Stimulated activated CD8-positive, alpha-beta memory T cell treated with anti-CD3 and anti-CD28 coated beads, Interleukin-2, amount 100 ng/mL, for 48 hours (primary cell): ENCODE data around the gene FREM3.

Source experiments
- DNase-seq, 2 donors: peaks; one replicate each; pipeline ENCODE4 v3.0.0-alpha.2; 2020; ENCODE audit warnings: low read depth in 2 of 2

Gene FREM3

GRCh38 chr4:143667461-143667860 lies 33.0 kb downstream of the FREM3 start:
- DNase-seq: no peak

GRCh38 chr4:143658336-143658735 lies 42.1 kb downstream of the FREM3 start:
- no peak for DNase-seq

- no peak for DNase-seq
Observed at GRCh38 chr4:143654571-143654970, 45.9 kb downstream of the FREM3 start.

DNA sequence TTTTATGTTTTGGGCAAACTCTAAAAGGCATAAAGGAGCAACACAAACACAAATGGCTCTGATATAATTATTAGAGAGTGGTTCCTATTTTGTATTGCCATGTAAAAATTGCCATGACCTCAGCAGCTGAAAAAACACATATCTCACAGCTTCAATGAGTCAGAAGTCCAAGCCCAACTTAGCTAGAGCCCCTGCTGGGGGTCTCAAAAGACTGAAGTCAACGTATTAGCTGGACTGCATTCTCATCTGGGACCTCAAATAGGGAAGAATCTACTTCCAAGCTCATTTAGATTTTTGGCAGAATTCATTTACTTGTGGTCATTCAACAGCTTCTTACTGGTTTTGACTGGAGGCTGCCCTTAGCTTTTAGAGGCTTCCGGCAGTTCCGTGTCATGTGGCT lies 47.4 kb downstream of the FREM3 start:
- no peak for DNase-seq

DNA sequence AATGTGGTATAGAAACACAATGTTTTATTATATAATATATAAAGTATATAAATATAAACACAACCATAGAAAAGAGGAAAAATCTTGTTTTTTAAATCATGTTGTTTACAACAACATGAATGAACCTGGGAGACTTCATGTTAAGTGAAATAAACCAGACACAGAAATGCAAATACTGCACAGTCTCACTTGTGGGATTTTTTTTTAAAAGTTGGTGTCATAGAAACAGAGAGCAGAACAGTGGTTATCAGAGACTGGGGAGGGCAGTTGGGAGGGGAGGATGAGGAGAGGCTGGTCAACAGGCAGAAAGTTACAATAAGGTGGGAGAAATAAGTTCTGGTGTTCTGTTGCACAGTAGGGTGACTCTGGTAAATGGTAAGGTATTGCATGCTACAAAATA lies 57.1 kb downstream of the FREM3 start:
- no peak for DNase-seq

- DNase-seq: no peak
Observed at GRCh38 chr4:143642611-143643010, 57.9 kb downstream of the FREM3 start.

DNA sequence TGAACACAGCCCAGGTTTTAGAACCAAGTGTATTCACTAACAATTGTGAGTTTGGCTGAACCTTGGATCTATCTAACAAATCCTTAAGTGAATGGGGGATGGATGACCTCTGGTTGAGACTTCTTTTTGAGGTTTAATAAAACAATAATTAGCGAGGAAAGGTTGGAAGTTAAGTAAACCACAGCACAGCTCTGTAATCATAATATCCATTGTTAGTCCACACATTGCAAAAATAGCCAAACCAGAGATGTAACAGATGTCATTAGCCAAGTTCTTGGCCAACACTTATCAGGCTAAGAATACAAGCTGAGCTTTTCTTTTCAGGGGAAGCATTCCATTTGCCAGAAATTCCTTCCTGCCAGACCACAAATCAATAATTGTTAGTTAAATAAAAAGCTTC lies 59.1 kb downstream of the FREM3 start:
- DNase-seq: no peak

- DNase-seq: no peak
Observed at GRCh38 chr4:143634763-143635162, 65.7 kb downstream of the FREM3 start.

DNA sequence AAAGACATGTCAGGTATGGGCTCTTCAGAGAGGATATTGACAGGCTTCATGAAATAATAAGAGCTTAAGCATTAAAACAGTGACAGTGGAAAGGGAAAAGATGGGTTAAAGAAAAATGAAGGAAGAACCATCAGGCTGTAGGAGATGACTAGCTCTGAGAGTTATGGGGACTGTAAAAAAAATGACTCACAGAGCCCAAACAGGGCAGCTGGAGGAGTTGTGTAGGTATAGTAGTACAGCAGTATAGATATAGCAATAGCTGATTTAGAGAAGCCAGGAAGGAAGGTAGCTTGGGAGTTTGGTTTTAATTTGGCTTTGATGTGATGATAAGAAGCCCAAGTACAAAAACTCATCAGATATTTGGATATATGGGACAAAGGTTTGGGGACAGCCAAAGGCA lies 66.6 kb downstream of the FREM3 start:
- no peak for DNase-seq

DNA sequence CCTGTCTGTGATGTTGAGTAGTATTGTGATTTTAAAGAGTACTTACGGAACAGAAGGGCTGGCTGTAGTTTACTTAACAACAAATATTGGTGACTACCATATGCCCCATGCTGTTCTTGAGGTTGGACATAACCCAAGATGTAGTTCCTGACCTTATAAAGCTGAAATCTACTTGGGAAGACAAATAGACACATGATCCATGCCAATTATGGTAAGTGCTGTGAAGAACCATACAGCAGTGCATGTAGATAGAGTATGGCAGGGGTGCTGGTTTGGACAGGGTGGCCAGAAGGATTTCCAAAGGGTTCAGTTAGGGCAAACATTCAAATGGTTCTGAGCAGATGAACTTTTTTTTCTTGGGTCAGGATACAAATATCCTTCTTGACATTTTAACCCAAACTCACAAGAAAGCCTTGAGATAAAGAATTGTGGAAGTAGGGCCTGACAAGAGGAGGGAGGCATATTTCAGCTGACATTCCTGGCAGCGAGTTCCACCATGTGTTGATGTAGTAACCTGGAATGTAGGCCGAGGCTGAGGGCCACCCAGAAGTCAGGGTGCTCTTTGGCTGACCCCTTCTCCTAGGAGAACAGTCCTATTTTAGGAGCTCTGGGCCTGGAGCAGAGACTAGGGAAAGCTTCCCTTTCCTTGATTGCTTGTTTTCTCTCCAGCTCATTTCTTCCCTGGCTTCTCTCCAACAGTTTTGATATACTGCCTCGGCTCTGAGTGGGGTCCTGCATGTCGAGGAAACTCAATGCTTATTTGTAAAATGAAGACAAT lies 74.2 kb downstream of the FREM3 start:
- DNase-seq: no peak

DNA sequence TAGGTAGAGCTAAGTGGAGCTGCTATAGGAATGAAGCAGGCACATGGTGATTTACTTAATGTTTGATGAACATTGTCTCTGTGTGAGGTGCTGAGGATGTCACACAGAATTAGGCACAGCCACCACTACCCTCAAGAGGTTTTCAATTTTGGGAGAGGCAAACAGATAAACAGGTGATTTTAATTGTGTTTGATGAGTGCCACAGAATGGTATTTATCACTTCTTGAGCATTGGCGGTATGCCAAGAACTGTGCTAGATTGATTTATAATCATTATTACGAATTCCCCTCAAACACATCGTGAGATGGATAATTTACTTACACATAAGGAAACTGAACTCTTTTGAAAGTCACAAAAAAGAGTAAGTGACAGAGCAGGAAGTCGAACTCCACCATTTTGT lies 74.8 kb downstream of the FREM3 start:
- no peak for DNase-seq

GRCh38 chr4:143623896-143624295 lies 76.6 kb downstream of the FREM3 start:
- DNase-seq: no peak

DNA sequence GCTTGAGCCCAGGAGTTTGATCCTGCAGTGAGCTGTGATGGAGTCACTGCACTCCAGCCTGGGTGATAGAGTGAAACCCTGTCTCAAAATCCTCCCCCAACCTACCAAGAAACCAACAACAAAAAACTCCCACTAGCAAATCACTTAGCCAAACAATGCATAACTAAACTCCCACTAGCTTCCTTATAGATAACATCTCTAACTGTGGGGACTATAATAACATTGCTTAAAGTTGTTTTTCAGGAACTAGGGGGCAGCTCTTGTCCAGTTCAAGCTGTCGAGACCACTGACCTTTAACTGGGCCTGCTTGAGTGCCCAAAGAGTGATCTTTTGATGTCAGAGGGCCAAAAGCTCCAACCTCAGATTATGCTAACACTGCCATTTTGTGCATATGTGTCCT lies 81.7 kb downstream of the FREM3 start:
- no peak for DNase-seq

DNA sequence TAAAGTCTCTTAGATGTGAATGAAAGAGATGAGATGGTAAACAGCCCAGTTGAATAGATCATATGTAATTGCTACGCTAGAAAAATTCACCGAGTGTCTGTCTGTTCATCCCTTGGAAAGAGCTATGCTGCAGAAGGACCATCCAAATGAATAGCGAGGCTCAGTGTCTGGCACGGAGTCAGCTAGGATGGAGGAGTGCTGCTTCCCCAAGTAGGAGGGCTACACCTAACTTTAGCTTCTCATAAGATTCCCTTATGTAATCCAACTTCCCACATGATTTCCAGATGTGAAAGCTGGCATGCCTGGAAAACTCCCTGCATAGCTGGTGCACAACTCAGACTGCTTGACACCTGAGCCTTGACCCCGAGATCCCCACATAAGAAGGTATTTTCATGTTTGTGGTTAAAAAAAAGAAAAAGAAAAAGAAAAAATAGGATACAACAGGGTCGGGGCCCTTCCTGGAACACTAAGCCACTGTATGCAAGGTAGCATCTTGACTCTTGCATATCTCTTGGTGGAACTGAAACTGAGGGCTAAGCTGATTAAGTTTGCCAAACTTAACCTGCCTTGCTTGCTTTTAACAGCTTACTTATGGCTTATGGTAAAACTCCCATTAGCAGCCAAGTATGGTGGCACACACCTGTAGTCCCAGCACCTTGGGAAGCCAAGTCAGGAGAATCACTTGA lies 82.3 kb downstream of the FREM3 start:
- no peak for DNase-seq

GRCh38 chr4:143616771-143617170 lies 83.7 kb downstream of the FREM3 start:
- peak in 1 of 2 donors; percentile 3 for DNase-seq

GRCh38 chr4:143609492-143609891 lies 91.0 kb downstream of the FREM3 start:
- no peak for DNase-seq

GRCh38 chr4:143606480-143606879 lies 94.0 kb downstream of the FREM3 start:
- no peak for DNase-seq

- DNase-seq: no peak
Observed at GRCh38 chr4:143599827-143600226, 100.6 kb downstream of the FREM3 start.

- no peak for DNase-seq
Observed at GRCh38 chr4:143598816-143599215, 101.7 kb downstream of the FREM3 start.

DNA sequence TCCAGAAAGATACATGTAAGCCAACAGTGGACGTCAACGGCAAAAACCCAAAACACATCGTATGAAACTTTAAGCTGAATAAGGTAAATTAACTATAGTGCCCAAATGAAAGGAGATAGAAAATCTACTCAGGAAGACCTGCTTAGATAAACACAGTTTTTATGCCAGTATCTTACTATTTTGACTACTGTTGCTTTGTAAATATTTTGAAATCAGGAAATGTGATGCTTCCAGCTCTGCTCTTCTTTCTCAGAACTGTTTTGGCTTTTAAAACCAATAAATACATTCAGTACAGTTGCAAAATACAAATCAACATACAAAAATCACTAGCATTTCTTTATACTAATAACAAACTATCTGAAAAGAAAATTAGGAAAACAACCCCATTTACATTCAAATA lies 103.2 kb downstream of the FREM3 start:
- DNase-seq: no peak

DNA sequence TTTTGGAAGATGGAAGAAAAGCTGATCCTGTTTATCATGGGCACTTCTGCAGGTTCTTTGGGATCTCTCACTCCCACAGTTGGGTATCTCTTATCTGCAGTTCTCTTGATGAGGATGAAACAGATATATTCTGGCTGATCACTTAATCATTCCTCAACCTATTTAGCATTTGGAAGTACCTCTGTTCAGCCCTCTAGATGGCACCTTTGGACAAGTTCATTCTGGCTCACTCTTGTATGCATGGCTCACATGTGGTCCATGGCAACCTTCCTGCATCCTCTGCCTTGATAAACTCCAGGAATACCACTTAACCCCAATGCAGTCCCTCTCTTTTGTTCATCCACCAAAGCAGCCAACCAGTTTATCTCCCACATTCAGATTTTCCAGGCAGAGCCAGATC lies 112.8 kb downstream of the FREM3 start:
- DNase-seq: no peak

- no peak for DNase-seq
Observed at GRCh38 chr4:143586080-143586479, 114.4 kb downstream of the FREM3 start.

DNA sequence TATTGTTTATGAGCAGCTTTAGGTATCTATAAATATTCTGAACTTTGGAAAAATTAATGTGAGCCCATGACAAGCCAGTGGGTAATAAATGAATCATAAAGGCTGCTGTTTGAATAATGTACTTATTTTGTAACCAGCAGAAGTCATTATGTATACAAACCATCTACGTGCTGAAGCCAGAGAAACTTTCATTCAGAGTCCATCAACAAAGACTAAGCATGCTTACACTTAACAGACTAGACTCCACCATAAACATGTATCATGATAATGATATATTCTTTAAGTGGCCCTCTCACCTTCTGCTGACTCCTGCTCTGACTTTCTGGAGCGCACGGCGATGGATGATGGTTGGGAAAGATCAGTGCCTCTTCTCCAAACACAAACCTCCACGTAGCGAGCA lies 114.9 kb downstream of the FREM3 start:
- DNase-seq: no peak
